GM18517 (cell line): Measurements from ENCODE around the gene OVOL3.
A peak's percentile ranks its signal among the peaks of the same experiment; 100 is the strongest.
"Not testable (repeated sequence)": the region's sequence is repeated elsewhere in the genome, so short reads cannot be mapped to it uniquely, and the experiment has no call there.

Source experiments
- ATAC-seq: cut with Tn5 transposase; IDR thresholded peaks from one replicate; pipeline ENCODE4 v1.9.1; 2021; ENCODE audit warnings: mild to moderate bottlenecking, moderate library complexity; ENCODE audit not compliant: unreplicated experiment

OVOL3 gene

DNA sequence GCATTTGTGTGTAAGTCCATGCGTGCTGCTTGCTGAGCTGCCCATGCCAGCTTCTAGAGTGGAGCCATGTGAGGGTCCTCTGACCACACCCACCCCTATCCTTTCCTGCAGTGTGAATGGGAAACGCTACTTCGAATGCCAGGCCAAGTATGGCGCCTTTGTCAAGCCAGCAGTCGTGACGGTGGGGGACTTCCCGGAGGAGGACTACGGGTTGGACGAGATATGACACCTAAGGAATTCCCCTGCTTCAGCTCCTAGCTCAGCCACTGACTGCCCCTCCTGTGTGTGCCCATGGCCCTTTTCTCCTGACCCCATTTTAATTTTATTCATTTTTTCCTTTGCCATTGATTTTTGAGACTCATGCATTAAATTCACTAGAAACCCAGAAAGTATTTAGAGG is 14.6 kb downstream of the OVOL3 start:
- no peak for ATAC-seq

DNA sequence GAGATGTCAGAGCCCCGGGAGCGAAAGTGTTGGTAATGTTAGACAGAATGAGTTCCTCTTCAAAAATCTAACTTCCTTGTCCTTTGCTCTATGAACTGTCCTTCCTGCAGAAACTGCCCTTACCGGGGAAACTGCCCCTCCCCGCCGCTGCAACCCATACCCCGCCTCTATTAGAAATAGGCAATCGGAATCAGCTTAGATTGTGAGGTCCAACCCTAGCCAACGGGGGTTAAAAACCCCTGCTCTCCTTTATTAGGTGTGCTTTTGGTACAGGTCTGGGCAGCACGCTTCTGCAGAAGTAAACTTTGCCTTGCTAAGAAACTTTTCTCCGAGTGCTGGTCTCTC is 17.4 kb downstream of the OVOL3 start:
- peak; percentile 12 for ATAC-seq

DNA sequence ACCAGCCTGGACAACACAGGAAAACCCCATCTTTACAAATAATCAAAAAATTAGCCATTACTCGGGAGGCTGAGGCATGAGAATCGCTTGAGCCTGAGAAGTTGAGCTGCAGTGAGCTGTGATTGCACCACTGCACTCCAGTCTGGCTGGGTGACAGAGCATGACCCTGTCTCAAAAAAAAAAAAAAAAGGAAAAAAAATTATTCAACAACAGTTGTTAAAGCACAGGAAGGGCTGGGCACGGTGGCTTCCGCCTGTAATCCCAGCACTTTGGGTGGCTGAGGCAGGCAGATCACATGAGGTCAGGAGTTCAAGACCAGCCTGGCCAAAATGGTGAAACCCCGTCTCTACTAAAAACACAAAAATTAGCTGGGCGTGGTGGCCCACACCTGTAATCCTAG is 20.3 kb downstream of the OVOL3 start:
- not testable (repeated sequence) for ATAC-seq

DNA sequence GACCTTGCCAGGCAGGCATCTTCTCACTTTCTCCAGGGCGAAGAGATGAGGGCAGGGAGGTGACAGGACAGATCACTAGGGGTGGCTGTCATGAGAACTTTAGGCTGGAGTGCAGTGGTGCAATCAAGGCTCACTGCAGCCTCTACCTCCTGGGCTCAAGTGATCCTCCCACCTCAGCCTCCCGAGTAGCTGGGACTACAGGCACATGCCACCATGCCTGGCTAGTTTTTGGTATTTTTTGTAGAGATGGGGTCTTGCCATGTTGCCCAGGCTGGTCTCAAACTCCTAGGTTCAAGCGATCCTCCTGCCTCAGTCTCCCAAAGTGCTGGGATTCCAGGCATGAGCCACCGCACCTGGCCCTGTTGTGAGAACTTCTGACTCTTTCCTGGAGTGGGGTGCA is 23.9 kb downstream of the OVOL3 start:
- ATAC-seq: not testable (repeated sequence)

DNA sequence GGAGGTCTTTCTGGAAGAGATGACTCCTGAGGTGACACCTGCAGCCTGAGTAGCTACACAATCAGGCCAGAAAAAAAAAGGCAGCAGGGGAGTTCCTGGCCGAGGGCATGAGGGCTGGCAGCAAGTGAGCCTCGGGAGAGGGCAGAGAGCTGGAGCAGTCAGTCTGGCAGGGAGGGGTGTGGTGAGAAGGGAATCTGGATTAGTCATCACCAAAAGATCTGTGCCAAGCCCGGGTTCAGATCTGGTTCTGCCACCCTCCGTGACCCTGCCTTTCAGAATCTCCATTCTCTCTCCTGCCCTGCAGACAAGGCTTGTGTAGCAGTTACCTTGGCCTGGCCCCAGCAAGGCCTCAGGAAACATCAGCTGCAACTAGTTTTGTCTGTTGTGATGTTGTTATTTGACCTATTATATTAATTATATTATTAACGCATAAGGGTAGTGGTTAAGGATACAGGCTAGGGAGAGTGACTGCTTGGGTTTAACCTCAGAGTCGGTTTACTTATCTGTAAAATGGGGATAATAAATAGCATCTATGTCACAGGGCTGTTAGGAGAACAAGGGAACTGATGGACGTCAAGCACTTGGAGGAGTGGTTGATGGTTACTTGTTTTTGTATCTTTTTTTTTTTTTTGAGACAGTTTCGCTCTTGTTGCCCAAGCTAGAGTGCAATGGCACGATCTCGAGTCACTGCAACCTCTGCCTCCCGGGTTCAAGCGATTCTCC is 26.2 kb downstream of the OVOL3 start:
- no peak for ATAC-seq

DNA sequence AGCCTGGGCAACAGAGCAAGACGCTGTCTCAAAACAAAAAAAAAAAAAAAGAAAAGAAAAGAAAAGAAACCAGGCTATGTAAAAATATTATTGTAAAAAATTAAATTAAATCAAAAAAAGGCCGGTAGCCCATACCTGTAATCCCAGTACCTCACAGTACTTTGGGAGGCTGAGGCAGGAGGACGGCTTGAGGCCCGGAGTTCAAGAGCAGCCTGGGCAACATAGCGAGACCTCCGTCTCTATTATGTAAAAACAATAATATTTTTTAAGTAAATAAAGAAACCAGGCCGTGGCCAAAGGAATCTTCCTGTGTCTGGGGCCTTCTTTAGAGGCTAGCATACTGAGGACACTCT is 28.2 kb downstream of the OVOL3 start:
- no peak for ATAC-seq

DNA sequence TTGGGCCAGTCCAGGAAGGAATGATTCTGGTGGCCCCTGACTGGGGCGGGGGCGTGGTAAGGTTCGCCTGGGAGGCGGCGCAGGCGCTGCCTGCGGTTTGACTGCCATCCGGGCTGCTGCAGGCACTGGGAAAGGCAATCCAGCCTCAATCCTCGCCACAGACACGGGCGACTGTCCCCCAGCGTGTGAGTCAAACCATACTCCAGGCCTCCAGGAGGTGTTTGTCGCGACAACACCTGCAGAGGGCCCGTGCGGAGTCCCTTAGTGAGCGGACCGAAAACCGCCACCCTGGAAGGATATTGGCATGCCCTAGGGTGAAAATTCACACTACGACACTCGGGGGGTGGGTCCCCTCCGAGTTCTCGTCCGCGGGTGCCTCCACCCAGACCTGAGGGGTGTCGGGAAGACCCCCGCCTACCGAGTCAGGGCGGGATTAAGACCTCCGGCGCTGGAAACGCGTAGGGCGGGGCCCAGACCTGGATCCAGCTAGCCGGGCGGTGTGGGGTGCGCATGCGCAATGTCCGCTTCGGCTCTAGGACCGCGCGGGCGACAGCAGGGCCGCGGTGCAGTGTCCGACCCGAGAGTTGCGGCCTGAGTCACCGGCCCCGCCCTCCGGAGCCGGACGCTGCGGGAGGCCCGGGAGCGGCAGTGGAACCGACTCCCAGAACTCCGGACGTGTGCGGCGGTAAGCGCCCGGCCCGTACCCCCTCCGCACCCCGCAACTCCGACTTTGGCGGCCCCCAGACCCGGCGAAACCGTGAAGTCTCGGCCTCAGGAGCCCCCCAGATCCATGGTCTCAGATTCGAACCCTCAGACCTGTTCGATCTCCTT is 28.7 kb downstream of the OVOL3 start, which contains the start of gene CAPNS1:
Gene CAPNS1 (plus strand): TSS at position 594 of the 831 bp plus-strand sequence. CDS start 946 bp downstream, outside the sequence.
- peak; percentile 79 for ATAC-seq

DNA sequence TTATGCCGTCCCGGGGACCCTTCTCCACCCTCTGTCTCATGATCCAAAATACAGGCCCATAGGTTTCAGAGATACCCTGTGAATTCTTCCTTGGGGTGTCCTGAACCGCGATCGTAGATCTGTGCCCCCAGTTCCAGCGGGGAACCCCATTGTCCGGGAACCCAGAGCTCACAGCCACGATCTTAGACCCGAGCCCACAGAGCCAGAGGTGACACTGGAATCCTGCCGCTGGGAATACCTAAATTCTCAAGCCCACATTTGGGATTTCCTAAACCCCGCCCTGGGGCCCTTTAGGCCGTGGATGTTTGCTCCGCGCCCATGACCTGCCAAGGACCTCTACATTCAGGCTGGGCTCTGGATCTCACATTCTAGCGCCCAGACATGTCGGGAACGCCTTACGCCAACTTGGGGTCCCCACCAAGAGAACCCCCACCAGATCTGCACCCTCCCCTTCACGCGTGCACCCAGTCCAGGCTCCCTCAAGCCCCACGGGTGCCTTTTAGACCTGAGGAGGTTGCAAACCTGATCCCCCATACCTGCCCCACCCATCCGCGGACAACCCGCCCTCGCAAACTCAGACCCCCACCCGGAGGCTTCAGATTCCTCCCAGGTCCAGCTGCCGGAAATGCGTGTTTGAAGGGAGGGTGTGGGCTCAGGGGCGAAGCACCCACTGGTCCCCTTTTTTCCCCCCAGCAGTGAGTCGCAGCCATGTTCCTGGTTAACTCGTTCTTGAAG is 29.5 kb downstream of the OVOL3 start:
- peak; percentile 5 for ATAC-seq

DNA sequence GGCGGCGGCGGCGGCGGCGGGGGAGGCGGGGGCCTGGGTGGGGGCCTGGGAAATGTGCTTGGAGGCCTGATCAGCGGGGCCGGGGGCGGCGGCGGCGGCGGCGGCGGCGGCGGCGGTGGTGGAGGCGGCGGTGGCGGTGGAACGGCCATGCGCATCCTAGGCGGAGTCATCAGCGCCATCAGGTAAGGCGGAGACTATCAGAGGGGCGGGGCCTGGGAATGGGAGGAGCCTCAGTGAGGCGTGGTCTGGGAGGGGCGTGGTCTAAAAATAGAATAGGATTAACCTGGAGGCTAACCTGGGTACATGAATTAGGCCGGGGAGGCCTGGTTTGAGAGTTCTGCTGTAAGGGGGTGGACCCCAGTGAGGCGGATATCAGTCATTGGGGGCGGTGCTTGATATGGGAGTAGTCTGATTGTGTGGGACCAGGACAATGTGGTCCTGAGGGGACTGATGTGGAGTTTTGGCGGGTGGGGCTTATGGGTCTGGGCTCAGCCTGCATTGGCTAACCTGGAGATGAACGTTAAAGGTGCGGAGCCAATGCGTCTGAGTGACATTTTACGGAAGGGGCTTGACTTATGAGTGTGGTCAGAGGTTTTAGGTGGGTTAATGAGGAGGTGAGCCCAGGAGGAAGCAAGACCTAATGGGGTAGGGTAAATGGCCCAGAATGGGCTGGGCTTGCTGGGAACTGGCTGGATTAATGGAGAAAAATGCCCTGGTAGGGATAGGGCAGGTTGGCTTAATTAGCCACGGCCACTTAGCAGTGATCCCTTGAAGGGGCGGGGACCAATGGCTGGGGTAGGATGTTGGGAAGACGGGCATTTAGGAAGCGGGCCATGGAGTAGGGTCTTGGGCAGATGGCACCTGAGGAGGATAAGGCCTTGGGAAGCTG is 30.3 kb downstream of the OVOL3 start:
- no peak for ATAC-seq

DNA sequence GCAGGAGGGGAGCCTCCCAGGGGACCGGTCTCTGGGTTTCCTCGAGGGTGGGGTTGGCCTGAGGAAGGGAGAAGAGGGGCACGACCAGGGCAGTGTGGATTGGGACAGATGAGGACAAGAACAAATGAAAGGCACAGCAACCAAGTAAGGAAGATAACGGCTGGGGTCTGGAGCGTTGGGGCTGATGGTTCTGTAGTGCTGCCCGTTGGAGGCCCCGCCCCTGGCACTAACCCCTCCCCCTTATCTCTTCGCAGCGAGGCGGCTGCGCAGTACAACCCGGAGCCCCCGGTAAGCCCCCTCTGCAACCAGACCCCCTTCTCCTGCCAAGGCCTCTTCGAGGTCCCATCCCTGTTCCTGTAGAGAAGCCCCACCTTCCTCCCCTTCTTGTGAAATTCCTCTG is 31.1 kb downstream of the OVOL3 start:
- no peak for ATAC-seq

DNA sequence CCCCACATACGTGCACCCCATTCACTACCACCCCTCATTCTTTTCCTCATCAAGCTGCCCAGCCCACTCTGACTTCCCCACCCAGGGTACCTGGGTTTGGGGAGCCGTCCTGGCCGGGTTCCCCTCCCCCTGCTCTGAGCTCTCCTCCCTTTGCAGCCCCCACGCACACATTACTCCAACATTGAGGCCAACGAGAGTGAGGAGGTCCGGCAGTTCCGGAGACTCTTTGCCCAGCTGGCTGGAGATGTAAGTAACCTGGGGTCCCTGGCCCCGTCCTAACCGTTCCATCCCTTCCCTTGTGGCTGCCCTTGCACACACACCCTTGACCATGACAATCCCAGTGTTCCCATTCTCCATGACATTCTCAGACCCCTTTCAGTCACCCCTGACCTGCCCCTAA is 31.6 kb downstream of the OVOL3 start:
- ATAC-seq: no peak

DNA sequence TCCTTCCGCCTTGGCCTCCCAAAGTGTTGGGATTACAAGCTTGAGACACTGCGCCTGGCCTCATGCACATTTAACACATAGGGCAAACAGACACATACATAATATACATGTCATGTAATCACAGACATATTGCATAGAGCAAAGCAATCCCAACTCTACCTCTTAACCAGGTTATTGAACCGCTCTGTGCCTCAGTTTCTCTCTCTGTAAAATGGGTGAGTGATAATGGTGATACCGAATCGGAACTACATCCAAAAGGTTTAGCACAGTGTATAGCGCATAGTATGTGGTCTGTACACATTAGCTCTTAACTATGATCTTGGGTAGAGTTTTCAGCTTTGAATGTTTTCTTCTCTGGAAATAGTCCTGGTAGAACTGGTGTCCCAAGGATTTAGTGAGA is 33.7 kb downstream of the OVOL3 start:
- ATAC-seq: no peak

DNA sequence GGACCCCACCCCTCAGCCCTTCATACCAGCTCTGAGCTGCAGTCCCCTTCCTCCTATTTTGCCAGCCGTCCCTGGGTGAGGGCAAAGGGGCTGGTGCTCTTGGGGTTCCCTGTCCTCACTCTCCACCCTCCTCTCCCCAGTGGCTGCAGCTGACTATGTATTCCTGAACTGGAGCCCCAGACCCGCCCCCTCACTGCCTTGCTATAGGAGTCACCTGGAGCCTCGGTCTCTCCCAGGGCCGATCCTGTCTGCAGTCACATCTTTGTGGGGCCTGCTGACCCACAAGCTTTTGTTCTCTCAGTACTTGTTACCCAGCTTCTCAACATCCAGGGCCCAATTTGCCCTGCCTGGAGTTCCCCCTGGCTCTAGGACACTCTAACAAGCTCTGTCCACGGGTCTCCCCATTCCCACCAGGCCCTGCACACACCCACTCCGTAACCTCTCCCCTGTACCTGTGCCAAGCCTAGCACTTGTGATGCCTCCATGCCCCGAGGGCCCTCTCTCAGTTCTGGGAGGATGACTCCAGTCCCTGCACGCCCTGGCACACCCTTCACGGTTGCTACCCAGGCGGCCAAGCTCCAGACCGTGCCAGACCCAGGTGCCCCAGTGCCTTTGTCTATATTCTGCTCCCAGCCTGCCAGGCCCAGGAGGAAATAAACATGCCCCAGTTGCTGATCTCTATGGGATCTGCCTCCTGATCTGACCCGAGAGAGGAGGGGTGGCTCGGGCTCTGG is 38.9 kb downstream of the OVOL3 start:
- ATAC-seq: no peak

DNA sequence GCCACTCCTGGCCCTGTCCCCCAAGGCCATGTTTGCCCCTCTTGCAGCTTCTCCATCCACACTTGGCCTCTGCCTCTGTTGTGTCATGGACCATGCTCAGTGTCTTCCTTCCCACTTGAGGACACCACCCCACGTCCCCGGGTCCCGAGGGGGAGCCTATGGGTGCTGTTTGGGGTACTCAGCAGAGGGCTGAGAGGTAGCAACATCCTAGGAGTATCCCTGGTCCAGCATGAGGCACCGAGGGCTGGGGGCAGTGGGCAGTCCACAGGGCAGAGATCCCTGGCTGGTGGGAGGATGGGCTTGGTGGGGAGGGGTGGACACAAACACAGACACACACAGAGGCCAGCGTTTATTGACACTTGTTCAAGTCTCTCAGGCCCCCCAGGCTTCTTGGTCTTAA is 39.6 kb downstream of the OVOL3 start:
- ATAC-seq: no peak

DNA sequence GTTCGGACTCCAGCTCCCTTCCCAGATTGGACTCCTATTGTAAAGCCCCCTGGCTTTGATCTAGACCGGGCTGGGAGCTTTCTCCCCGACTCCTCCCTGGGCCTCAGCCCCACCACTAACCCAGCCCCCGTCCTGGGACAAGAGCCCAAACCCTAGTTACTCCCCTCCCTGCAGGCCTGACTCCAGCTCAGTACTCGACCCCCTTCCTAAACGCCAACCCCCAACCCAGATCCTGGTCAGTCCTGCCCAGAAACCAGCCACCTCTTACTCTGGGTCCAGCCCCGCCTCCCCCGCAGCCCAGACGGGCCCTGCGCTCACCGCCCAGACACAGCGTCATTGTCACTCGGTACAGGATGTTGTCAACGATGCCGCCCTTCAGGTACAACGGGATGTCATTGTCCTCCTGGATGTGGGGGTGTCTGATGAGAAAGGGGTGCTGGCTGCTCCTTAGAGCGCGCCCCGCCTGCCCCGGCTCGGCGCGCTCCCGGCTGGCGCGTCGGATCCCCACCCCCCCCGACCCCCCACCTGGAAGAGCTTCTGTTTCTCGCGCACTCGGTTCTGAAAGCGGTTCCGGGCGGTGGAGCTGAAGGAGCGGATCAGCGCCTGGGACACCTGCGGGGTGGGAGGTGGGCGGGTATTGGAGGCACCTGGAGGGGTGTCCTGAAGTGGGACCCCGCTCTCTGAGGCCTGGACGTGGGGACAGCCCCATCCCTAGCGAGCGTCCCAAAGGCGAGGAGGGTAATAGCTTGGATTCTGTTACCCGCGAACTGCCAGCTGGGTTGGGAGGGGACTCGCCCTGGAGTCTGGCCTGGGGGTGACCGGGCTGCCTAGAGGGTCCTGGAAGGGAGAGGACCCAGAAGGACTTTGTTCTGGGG is 40.4 kb downstream of the OVOL3 start:
- ATAC-seq: no peak

DNA sequence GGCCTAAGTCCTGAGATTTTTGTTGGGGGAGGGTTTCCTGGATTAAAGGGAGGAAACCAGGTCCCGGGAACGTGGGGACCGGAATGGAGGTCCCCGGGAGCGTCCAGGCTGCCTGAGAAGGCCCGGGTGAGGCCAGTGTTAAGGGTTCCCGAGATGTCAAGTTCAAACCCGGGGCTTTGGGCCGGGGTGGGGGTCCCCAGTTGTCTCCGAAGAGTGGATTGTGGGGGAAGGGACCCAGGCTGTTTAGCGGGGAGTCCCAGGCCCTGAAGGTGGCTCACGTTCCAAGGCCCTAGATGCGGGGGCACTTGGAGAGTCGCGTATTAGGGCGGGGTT is 41.0 kb downstream of the OVOL3 start:
- no peak for ATAC-seq

DNA sequence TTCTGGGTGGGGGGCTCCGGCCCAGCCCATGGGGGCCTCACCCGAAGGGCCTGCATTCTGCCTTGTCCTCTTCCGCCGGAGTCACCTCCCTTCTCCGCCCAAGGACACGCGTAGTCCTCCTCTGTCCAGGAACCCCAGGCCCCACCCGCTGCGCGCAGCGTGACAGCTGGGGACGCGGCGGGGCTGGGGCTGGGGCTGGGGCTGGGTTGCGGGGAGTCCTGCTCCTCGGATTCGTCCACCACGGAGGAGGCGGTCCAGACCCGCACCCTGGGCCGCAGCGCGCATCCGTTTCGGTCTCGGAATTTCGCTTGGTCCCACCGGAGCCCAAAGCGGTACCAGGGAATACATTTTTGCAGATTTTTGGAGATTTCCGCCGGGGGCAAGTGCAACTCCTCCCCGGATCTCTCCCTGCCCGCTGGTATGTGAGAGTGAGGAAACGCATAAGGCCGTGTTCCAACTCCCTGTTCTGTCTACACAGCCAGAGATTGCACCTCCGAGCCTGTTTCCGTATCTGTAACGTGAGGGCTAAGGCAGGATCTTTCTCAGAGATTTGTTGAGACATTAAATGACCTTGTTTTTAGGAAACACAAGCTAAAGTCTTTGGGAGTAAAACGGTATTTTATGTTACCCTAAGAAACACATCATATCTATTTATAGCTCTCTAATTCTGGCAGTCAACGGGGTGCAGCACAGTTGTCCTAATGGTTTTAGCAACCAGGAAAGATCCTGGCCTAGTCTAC is 41.6 kb downstream of the OVOL3 start, which contains the start of gene COX7A1:
Gene COX7A1 (minus strand): TSS at position 96 of the 740 bp plus-strand sequence. CDS start 40 bp downstream, at position 56.
- ATAC-seq: no peak

DNA sequence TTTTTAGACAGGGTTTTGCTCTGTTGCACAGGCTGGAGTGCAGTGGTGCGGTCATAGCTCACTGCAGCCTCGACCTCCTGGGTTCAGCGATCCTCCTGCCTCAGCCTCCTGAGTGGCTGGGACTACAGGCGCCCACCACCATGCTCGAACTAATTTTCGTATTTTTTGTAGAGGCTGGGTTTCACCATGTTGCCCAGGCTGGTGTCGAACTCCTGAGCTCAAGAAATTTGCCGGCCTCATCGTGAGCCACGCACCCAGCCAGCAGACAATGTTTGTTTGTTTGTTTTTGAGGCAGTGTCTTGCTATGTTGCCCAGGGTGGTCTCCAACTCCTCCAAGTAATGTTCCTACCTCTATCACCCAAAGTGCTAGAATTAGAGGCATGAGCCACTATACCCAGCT is 42.2 kb downstream of the OVOL3 start:
- ATAC-seq: no peak
